ENCODE results near the gene PDGFA.

Gene PDGFA

GRCh38 chr7:462173-463103 is 57.2 kb downstream of the PDGFA start:
- no peak for DNase-seq

- DNase-seq, result no peak
Observed at GRCh38 chr7:461453-462172, 58.0 kb downstream of the PDGFA start.

DNA sequence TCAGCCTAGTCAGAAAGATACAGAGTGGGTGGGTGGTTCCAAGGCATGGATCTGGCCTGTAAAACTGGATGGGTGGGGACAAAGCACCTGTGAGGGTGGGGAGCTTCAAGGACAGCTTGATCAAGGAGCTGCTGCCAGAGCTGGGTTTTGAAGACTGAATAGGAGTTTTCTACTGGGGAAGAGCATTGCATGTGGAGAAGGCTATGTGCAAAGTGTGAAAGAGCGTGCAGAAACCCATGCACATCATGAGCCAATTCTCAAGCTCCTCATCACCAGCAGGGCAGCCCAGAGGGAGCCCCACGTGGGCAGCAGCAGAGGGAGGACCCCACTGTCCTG is 58.6 kb downstream of the PDGFA start:
- DNase-seq, result no peak

DNA sequence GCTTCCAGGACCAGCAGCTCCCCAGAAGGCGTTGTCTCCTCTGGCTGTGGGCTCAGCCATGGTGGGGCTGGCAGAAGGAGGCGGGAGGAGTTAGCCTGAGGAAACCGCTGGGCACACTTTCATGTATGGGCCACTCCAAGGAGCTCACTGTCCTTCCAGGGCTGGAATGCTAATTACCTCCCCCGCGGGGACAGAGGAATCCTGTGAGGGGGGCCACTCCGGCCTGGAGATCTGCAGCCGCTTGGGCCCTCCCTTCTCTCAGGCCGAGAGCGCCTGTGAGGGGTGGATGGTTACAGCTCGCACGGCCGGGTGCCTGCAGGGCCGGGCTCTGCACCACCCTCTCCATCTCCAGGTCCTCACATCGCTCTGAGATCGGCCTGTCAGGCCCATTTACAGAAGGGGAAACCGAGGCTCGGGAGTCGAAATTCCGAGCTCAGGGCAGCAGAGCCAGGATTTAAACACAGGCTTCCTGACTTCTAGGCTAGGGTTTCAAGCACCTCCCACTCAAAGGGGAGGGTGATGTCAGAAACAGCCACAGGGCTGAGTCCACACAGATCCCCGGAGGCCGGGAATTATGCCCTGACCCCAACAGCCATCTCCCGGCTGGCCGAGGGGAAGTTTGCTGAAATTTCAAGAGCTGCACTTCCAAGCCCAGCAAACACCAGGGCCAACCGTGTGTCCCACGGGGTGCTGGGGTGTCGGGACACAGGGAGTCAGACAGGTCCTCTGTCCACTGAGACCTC is 59.1 kb downstream of the PDGFA start:
- no peak for DNase-seq

DNA sequence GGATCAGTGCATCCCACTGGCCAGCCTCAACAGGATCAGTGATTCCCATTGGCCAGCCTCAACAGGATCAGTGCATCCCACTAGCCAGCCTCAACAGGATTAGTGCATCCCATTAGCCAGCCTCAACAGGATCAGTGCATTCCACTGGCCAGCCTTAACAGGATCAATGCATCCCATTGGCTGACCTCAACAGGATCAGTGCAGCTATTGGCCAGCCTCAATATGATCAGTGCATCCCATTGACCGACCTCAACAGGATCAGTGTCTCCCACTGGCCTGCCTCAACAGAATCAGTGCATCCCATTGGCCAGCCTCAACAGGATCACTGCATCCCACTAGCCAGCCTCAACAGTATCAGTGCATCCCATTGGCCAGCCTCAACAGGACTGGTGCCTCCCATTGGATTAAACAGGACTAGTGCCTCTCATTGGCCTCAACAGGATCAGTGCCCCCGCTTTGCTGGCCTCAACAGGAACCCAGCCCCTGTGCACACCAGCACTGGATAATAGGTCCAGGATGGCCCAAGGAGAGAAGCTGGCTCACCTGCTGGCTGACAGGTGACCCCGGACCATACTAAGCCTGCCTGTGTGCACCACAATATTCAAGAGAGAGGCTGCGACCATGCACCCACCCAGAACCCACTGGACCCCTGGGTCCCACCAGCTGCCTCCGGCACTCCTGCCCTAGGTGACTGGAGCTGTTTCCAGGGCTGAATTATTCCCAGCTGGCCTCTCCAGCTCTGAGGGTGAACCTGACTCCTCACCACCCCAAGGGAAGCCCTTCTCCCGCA is 59.9 kb downstream of the PDGFA start:
- no peak for DNase-seq

DNA sequence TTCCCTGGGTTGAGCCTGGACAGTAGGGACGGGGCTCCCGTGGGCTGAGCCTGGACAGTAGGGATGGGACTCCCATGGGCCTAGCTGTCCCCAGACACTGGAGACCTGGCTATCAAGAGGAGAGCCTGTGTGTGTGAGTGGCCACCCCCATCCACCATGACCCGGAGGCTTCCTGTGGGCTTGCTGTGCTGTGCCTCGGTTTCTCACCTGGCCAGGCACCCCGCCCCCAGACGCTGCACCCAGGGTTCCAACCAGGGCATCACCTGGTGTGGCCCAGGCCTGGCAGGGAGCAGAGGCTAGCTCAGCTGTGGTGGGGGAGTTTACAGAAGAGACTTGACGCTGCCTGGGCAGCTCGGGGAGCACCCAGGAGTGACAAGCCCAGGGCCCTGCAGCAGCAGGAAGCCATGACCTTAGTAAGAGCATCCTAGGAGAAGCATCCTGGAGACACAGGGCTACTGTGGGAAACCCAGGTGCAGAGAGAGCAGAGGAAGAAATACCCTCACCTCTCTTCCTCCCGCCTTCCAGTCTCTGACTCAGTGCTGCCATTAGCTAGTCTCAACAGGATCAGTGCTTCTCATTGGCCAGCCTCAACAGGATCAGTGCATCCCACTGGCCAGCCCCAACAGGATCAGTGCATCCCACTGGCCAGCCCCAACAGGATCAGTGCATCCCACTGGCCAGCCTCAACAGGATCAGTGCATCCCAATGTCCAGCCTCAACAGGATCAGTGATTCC is 61.0 kb downstream of the PDGFA start:
- no peak for DNase-seq

DNA sequence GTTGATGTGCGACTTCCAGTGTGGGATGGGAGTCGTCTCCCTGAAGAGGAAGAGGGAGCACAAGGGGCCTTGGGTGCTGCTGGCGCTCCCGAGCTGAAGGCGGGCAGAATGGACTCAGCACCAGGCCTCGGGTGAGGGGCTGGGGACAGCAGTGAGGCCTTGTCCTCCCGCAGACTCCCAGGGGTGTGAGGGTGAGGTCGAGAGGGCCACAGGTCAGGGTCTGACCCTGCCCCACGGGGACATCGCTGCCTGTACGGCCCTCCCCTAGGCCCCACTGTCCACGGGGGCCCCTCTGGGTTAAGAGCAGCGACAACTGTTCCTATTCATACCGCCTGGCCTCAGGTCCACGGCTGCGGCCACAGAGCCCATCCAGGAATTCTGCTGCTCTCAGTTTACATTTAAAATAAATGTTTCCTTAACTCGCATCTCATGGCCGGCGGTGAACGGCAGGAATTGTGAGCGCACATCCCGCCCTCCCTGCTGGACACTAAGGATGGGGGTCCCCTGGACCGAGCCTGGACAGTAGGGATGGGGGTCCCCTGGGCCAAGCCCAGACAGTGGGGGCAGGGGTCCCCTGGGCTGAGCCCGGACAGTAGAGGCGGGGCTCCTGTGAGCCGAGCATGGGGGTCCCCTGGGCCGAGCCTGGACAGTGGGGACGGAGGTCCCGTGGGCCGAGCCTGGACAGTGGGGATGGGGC is 61.7 kb downstream of the PDGFA start:
- no peak for DNase-seq

DNA sequence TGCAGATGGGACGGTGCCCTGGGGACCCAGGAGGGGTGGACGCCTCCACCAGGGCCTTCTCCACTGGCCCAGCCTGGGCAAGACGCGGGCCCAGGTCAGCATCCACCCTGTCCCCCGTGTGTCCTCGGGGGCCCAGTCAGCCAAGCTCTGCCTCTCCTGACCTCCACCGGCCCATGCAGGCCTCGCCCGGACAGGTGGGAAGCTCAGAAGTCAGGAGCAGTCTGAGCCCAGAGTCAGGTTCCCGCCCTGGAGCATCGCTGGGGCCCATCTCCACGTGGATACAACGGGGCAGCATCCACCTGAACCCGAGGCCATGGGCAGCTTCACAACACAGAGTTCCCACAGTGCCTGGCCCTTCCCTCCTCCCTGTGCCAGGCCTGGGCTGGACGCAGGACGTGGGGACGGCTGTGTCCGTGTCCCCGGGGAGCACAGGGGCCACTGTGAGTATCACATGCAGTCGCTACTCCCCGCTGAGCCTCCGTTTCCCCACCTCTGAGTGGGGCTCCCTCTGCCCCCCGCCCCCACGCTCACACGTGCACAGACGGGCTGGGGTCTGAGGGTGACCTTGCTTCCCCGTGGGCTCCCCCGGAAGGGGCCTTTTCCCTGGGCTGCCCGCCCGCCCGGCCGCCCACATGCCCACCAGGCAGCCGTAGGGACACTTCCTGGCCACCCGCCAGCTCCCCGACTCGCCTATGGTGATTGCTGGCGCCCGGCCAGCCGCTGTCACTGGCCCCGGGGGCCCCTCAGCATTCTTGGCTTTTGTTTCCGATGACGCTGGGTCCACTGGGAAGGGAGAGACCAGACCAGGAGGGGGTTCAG is 64.3 kb downstream of the PDGFA start:
- DNase-seq, result peak in 3 of 51 donors; percentile 6 to 42 (median 31)

DNA sequence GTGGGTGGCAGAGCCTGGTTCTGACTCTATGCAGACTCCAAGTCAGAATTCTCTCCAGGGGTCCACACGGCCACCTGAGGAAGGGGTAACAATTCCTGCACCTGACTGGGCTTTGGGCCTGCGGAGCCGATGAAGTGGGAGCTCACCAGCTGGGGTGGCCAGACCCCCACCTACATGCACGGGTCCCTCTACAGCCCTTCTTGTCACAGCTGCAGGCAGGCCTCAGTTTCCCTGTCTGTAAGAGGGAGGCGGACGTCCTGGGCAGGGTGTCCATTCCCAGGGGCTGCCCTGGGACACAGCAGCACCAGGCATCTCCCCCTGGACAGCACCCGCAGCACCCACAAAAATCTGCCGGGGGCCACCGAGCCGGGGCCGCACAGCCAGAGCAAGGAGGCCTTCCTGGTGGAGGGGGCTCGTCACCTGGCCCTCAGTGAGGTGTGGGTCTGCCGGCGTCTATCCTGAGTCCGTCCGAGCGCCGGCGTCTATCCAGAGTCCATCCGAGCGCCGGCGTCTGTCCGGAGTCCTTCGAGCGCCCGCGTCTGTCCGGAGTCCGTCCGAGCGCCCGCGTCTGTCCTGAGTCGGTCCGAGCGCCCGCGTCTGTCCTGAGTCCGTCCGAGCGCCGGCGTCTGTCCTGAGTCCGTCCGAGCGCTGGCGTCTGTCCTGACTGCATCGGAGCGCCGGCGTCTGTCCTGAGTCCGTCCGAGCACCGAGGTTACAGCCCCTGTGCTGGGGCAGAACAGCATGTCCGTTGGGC is 65.1 kb downstream of the PDGFA start:
- no peak for DNase-seq

- DNase-seq, result no peak
Observed at GRCh38 chr7:453597-454306, 65.9 kb downstream of the PDGFA start.

DNA sequence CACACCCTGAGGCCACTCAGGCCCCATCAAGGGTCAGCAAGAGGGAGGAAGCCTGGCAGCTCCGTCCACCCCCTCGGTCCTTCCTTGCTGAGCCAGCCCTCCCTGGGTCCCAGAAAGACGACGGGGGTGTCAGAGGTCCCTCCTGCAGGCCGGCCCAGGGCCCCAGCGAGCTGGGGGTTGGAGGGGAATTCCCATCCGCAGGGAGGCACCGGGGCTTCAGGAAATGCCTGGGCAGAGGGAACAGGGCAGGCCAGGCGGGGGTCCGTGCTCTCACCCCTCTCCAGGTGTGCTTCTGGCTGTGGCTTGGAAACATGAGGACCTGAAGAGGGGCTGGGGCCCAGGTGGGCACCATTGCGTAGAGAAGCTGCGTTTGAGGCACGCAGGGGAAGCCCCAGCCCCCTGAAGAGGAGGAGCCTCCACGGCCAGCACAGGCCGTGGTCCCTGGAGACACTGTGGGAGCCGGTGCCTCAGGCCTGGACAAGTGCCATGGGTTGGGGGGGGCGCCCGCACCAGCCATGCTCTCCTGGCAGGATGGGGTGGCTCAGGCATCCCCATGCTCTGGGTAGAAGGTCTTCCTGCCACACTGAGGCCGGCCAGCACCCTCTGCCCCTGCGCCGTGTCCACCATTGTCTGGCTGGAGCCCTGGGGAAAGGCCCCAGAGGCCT is 66.7 kb downstream of the PDGFA start:
- DNase-seq, result no peak

GRCh38 chr7:452226-452751 is 67.4 kb downstream of the PDGFA start:
- no peak for DNase-seq

DNA sequence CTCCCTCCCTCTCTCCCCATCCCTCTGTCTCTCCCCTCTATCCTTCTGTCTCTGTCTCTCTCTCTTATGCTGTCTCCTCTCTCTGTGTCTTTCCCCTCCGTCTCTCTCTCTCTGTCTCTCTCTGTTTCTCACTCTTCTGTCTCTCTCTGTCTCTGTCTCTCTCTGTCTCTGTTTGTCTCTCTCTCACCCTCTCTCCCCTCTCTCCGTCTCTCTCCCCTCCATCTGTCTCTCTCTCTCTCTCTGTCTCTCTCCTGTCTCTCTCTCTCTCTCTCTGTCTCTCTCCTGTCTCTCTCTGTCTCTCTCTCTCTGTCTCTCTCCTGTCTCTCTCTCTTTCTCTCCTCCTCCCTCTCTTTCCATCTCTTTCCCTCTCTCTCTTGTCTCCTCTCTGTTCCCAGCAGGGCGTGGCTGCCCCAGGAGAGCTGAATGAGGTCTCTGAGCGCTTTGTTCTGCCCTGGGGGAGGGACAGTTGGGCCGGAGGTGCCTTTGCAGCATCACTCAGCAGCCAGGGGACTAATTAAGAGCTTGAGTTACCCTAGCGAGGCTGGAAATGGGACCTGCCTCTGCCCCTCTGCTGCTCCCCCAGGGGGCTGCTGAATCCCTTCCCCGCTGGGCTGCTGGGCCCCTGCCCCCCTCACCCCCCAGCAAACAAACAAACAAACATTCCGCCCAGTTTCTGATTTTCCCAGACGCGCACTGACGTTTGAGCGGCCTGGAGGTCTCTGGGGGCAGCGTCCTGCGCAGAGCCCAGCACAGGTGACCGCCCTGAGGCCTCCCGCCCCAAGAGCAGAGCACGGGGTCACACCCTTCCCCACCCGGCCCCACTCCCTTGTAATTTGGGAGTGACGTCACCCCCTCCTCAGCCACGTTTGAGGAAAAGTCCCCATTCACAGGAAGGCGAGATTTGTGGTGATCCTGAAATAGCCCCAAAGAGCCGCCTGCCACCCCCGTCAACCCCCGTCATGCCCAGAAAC is 68.1 kb downstream of the PDGFA start:
- DNase-seq, result no peak

GRCh38 chr7:450741-451140 is 68.9 kb downstream of the PDGFA start:
- DNase-seq, result no peak

DNA sequence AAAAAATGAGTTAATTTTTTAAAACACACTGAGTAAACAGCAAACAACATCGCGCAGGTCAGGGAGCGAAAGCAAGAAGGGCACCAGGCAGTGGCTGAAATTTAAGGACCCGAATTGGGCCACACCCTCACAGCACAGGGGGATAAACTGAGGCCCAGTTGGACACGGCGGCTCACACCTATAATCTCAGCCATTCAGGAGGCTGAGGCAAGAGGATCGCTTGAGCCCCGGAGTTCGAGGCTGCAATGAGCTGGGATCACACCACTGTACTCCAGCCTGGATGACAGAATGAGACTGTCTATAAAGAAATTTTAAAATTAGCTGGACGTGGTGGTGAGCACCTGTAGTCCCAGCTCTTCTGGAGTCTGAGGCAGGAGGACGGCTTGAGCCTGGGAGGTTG is 69.6 kb downstream of the PDGFA start:
- no peak for DNase-seq
